Measurements from ENCODE around the gene EME2. TPM values are rescaled to one million over a fixed set of nuclear protein-coding genes. Genes with fewer than 3 reads are reported as not detected.

EME2 gene
- total RNA-seq, 4 donors from 2014 or later, result 8.8 to 14.4 (median 10.1) TPM

- intact Hi-C loops (cut with DNase I), result no loop called here
Observed at GRCh38 chr16:1775006-1775845, 2.6 kb downstream of the EME2 start.

GRCh38 chr16:1775846-1776671 lies 3.4 kb downstream of the EME2 start:
- WGBS, 2 donors, result 75 to 100% methylated on average over 5 of the region's 28 CpGs
- Histone ChIP-seq H3K4me3 (no peak overlapping the region), H3K4me1 (peaks cover 21 to 83% (median 25%) of the 10 kb centered on the region in 3 donors), H3K27me3 (no peaks in the 10 kb centered on the region), H3K9me3 (no peaks in the 10 kb centered on the region), H3K27ac (no peak overlapping the region), H3K36me3 (peaks cover 6 to 65% (median 28%) of the 10 kb centered on the region in 3 donors)
- intact Hi-C loops (cut with DNase I), result no loop called here
- TF ChIP-seq POLR2A (IDR thresholded peaks at IDR 0.05) (no peak), CTCF (IDR thresholded peaks at IDR 0.05) (no peak)
- DNase-seq, result no peak

More at GRCh38 chr16:1775006-1775845, 2.6 kb downstream of the EME2 start:
- WGBS, 2 donors, result 59 to 80% methylated on average over 2 to 12 of the region's 30 CpGs
- no peaks in the 10 kb centered on the region for H3K9me3 ChIP-seq
- H3K27me3 ChIP-seq, result no peaks in the 10 kb centered on the region
- peak overlapping the region in 1 of 4 donors; percentile 98 for H3K4me3 ChIP-seq
- DNase-seq, result no peak
- TF ChIP-seq CTCF (IDR thresholded peaks at IDR 0.05) (no peak), POLR2A (IDR thresholded peaks at IDR 0.05) (no peak)
- H3K27ac ChIP-seq, result peak overlapping the region in 1 of 4 donors; percentile 98
- H3K4me1 ChIP-seq, result peaks cover 20 to 83% (median 32%) of the 10 kb centered on the region in 3 donors
- H3K36me3 ChIP-seq, result peaks cover 6 to 57% (median 28%) of the 10 kb centered on the region in 3 donors

- Histone ChIP-seq H3K4me3 (no peak overlapping the region), H3K9me3 (no peaks in the 10 kb centered on the region), H3K27me3 (no peaks in the 10 kb centered on the region), H3K27ac (peak overlapping the region in 2 of 4 donors; percentile 13 to 44), H3K36me3 (peaks cover 6 to 67% (median 28%) of the 10 kb centered on the region in 3 donors), H3K4me1 (peaks cover 26 to 83% (median 29%) of the 10 kb centered on the region in 3 donors)
- intact Hi-C loops (cut with DNase I), result no loop called here
- no peak for TF ChIP-seq CTCF (IDR thresholded peaks at IDR 0.05)
- TF ChIP-seq POLR2A (IDR thresholded peaks at IDR 0.05), result no peak
- DNase-seq, result no peak
- WGBS, 2 donors, result no CpG with 5 or more reads among the region's 13 CpGs
Observed at GRCh38 chr16:1776672-1776955, 4.0 kb downstream of the EME2 start.

- TF ChIP-seq CTCF (IDR thresholded peaks at IDR 0.05), result no peak
- no peak for TF ChIP-seq POLR2A (IDR thresholded peaks at IDR 0.05)
- Histone ChIP-seq H3K9me3 (no peaks in the 10 kb centered on the region), H3K4me1 (peaks cover 27 to 83% (median 29%) of the 10 kb centered on the region in 3 donors), H3K4me3 (no peak overlapping the region), H3K27me3 (no peaks in the 10 kb centered on the region), H3K27ac (peak overlapping the region in 2 of 4 donors; percentile 13 to 44), H3K36me3 (peaks cover 6 to 67% (median 28%) of the 10 kb centered on the region in 3 donors)
- intact Hi-C loops (cut with DNase I), result no loop called here
- WGBS, 2 donors, result 87% methylated on average over 3 of the region's 22 CpGs; no CpG with 5 or more reads in 1 of the 2 donors
- no peak for DNase-seq
Observed at GRCh38 chr16:1776991-1777374, 4.4 kb downstream of the EME2 start.
